ENCODE results near the gene CYP11A1. TPM values are rescaled to one million over a fixed set of nuclear protein-coding genes. Genes with fewer than 3 reads are reported as not detected.

The CYP11A1 gene
- total RNA-seq, 1 donor from 2014 or later: 0.80 TPM

- peak; percentile 86 for DNase-seq (ENCODE audit: extremely low spot score, unreplicated experiment)
- Mint-ChIP-seq H3K36me3 (no peaks in the 10 kb centered on the region), H3K9me3 (no peaks in the 10 kb centered on the region), H3K27me3 (no peaks in the 10 kb centered on the region), H3K27ac (peak overlapping the region; percentile 87), H3K4me1 (ENCODE audit: unreplicated experiment) (peaks cover 15% of the 10 kb centered on the region), H3K4me3 (no peak overlapping the region)
- peak; percentile 99 for TF ChIP-seq CTCF (conservative IDR thresholded peaks at IDR 0.05)
These were observed 14.8 kb upstream of the CYP11A1 start for GRCh38 chr15:74382004-74382816.

GRCh38 chr15:74381481-74381880, 14.0 kb upstream of the CYP11A1 start:
- Mint-ChIP-seq H3K27me3 (no peaks in the 10 kb centered on the region), H3K27ac (peak overlapping the region; percentile 87), H3K4me1 (ENCODE audit: unreplicated experiment) (peaks cover 15% of the 10 kb centered on the region), H3K9me3 (no peaks in the 10 kb centered on the region), H3K4me3 (no peak overlapping the region), H3K36me3 (no peaks in the 10 kb centered on the region)
- no peak for DNase-seq (ENCODE audit: extremely low spot score, unreplicated experiment)
- TF ChIP-seq CTCF (conservative IDR thresholded peaks at IDR 0.05): no peak

GRCh38 chr15:74381190-74381453, 13.7 kb upstream of the CYP11A1 start:
- peak overlapping the region; percentile 87 for H3K27ac Mint-ChIP-seq
- no peak for TF ChIP-seq CTCF (conservative IDR thresholded peaks at IDR 0.05)
- DNase-seq (ENCODE audit: extremely low spot score, unreplicated experiment): no peak
- H3K9me3 Mint-ChIP-seq: no peaks in the 10 kb centered on the region
- peaks cover 13% of the 10 kb centered on the region for H3K4me1 Mint-ChIP-seq (ENCODE audit: unreplicated experiment)
- no peak overlapping the region for H3K4me3 Mint-ChIP-seq
- H3K27me3 Mint-ChIP-seq: no peaks in the 10 kb centered on the region
- H3K36me3 Mint-ChIP-seq: no peaks in the 10 kb centered on the region

GRCh38 chr15:74380361-74381189, 13.1 kb upstream of the CYP11A1 start:
- Mint-ChIP-seq H3K9me3 (no peaks in the 10 kb centered on the region), H3K4me3 (no peak overlapping the region), H3K27me3 (no peaks in the 10 kb centered on the region), H3K27ac (peak overlapping the region; percentile 87), H3K36me3 (no peaks in the 10 kb centered on the region), H3K4me1 (ENCODE audit: unreplicated experiment) (peaks cover 8% of the 10 kb centered on the region)
- no peak for DNase-seq (ENCODE audit: extremely low spot score, unreplicated experiment)
- TF ChIP-seq CTCF (conservative IDR thresholded peaks at IDR 0.05): no peak

GRCh38 chr15:74378848-74379247, 11.4 kb upstream of the CYP11A1 start:
- no peaks in the 10 kb centered on the region for H3K36me3 Mint-ChIP-seq
- DNase-seq (ENCODE audit: extremely low spot score, unreplicated experiment): no peak
- H3K4me3 Mint-ChIP-seq: peak overlapping the region; percentile 65
- H3K4me1 Mint-ChIP-seq (ENCODE audit: unreplicated experiment): peaks cover 11% of the 10 kb centered on the region
- no peaks in the 10 kb centered on the region for H3K27me3 Mint-ChIP-seq
- H3K9me3 Mint-ChIP-seq: no peaks in the 10 kb centered on the region
- H3K27ac Mint-ChIP-seq: peak overlapping the region; percentile 99
- no peak for TF ChIP-seq CTCF (conservative IDR thresholded peaks at IDR 0.05)
